Endodermal cell (in vitro differentiated cells): ENCODE data around the gene TPK1. TPM values are rescaled to one million over a fixed set of nuclear protein-coding genes. Genes with fewer than 3 reads are reported as not detected.
A peak's percentile ranks its signal among the peaks of the same experiment; 100 is the strongest.
"Not testable (repeated sequence)": the region's sequence is repeated elsewhere in the genome, so short reads cannot be mapped to it uniquely, and the experiment has no call there.

Experiments
- DNase-seq: peaks from one replicate; pipeline ENCODE4 v3.0.0-alpha.2; 2017
- H3K27ac ChIP-seq: 2 replicates; pipeline ENCODE4 v1.5.1; 2013; ENCODE audit warnings: mild to moderate bottlenecking, low read depth, low read length, moderate library complexity
- H3K27me3 ChIP-seq: 2 replicates; pipeline ENCODE4 v1.6.1; 2013; ENCODE audit warnings: mild to moderate bottlenecking, low read length, moderate library complexity; ENCODE audit not compliant: insufficient read depth, control insufficient read depth, poor library complexity, severe bottlenecking
- H3K36me3 ChIP-seq: 2 replicates; pipeline ENCODE4 v1.7.0; 2013; ENCODE audit warnings: mild to moderate bottlenecking, low read length, moderate library complexity; ENCODE audit not compliant: control insufficient read depth, insufficient read depth
- H3K4me1 ChIP-seq: one replicate; pipeline ENCODE4 v1.7.0; 2013; ENCODE audit warnings: low read length; ENCODE audit not compliant: control insufficient read depth, insufficient read depth
- H3K4me3 ChIP-seq: 2 replicates; pipeline ENCODE4 v1.5.1; 2013; ENCODE audit warnings: mild to moderate bottlenecking, low read length, moderate library complexity
- H3K9ac ChIP-seq: 2 replicates; pipeline ENCODE4 v1.6.1; 2013; ENCODE audit warnings: mild to moderate bottlenecking, low read length, moderate library complexity; ENCODE audit not compliant: poor library complexity, severe bottlenecking; ENCODE audit errors: extremely low read depth
- H3K9me3 ChIP-seq: 2 replicates; pipeline ENCODE4 v1.6.1; 2013; ENCODE audit warnings: mild to moderate bottlenecking, low read length, moderate library complexity; ENCODE audit not compliant: control insufficient read depth
- H3K27ac Mint-ChIP-seq: 2 replicates; pipeline ENCODE4 v1.8.0; 2020; ENCODE audit warnings: mixed read lengths
- H3K27me3 Mint-ChIP-seq: 2 replicates; pipeline ENCODE4 v1.8.0; 2021; ENCODE audit warnings: mild to moderate bottlenecking, mixed read lengths; ENCODE audit not compliant: insufficient read depth
- H3K36me3 Mint-ChIP-seq: 2 replicates; pipeline ENCODE4 v1.8.0; 2020; ENCODE audit warnings: low read depth, mixed read lengths
- H3K4me1 Mint-ChIP-seq: 2 replicates; pipeline ENCODE4 v1.8.0; 2020; ENCODE audit warnings: mixed read lengths
- H3K4me3 Mint-ChIP-seq: 2 replicates; pipeline ENCODE4 v1.8.0; 2020; ENCODE audit warnings: mild to moderate bottlenecking, moderate library complexity, mixed read lengths
- H3K9me3 Mint-ChIP-seq: 2 replicates; pipeline ENCODE4 v1.8.0; 2020; ENCODE audit warnings: mild to moderate bottlenecking, mixed read lengths
- CTCF ChIP-seq: fragments of 200-600 bp; sonication (generic); conservative IDR thresholded peaks from 2 replicates; pipeline ENCODE4 v1.5.0; 2021; ENCODE audit warnings: antibody characterized with exemption, mild to moderate bottlenecking
- WGBS, 2 experiments: methylation state at CpG; one replicate each; pipeline versions ENCODE4 v1.1.5 to v1.1.7; 2013; ENCODE audit warnings: missing lambda C conversion rate in 2 of 2, mixed read lengths in 1 of 2; ENCODE audit not compliant: insufficient coverage in 1 of 2, insufficient read length in 1 of 2; 5-methylcytosine and 5-hydroxymethylcytosine counted together
- total RNA-seq, 2 donors: library from RNA; stranded (reverse); fragmentation: NEBNext Ultra II Directional in 1 of 2; extraction: Animal tissue kit (Norgen Biotek cat#: 25700) in 1 of 2; gene quantifications; 2 replicates in 1 of 2; 3 replicates in 1 of 2; pipeline ENCODE4 v1.2.1, GENCODE V29; 2021

TPK1 gene
- total RNA-seq, 2 donors from 2014 or later: 9.7 TPM

GRCh38 chr7:144728551-144728950, 107.3 kb downstream of the TPK1 start:
- H3K27me3 Mint-ChIP-seq: no peaks in the 10 kb centered on the region
- no peak overlapping the region for H3K9ac ChIP-seq
- no peaks in the 10 kb centered on the region for H3K4me1 Mint-ChIP-seq
- H3K36me3 Mint-ChIP-seq: peaks cover 9% of the 10 kb centered on the region
- 89 to 91% methylated on average over 3 to 4 of the region's 4 CpGs for WGBS, 2 experiments
- no peaks in the 10 kb centered on the region for H3K36me3 ChIP-seq
- H3K27ac Mint-ChIP-seq: no peak overlapping the region
- TF ChIP-seq CTCF: no peak
- H3K27me3 ChIP-seq: no peaks in the 10 kb centered on the region
- H3K4me3 Mint-ChIP-seq: no peak overlapping the region
- no peaks in the 10 kb centered on the region for H3K4me1 ChIP-seq
- no peak overlapping the region for H3K27ac ChIP-seq
- H3K9me3 ChIP-seq: no peaks in the 10 kb centered on the region
- peaks cover 13% of the 10 kb centered on the region for H3K9me3 Mint-ChIP-seq
- no peak for DNase-seq
- no peak overlapping the region for H3K4me3 ChIP-seq

- not testable (repeated sequence) for H3K9me3 ChIP-seq, H3K4me3 Mint-ChIP-seq, H3K4me3 ChIP-seq, H3K27me3 Mint-ChIP-seq, H3K36me3 ChIP-seq, H3K9ac ChIP-seq, H3K27ac ChIP-seq, H3K4me1 Mint-ChIP-seq, H3K27ac Mint-ChIP-seq, H3K4me1 ChIP-seq, H3K27me3 ChIP-seq, H3K36me3 Mint-ChIP-seq
- TF ChIP-seq CTCF: peak; percentile 53
- peaks cover 13% of the 10 kb centered on the region for H3K9me3 Mint-ChIP-seq
- WGBS, 2 experiments: 90% methylated on average over 12 of the region's 12 CpGs; no CpG with 5 or more reads in 1 of the 2 experiments
- DNase-seq: peak; percentile 49
Observed at GRCh38 chr7:144726840-144727239, 109.0 kb downstream of the TPK1 start.

- no peaks in the 10 kb centered on the region for H3K36me3 ChIP-seq
- H3K9me3 ChIP-seq: no peaks in the 10 kb centered on the region
- no peak overlapping the region for H3K4me3 ChIP-seq
- 94 to 100% methylated on average over 1 of the region's 1 CpG for WGBS, 2 experiments
- Mint-ChIP-seq H3K4me1 (peaks cover 4% of the 10 kb centered on the region), H3K27me3 (no peaks in the 10 kb centered on the region), H3K4me3 (no peak overlapping the region), H3K9me3 (peaks cover 13% of the 10 kb centered on the region), H3K27ac (no peak overlapping the region), H3K36me3 (peaks cover 9% of the 10 kb centered on the region)
- DNase-seq: no peak
- no peak for TF ChIP-seq CTCF
- H3K27ac ChIP-seq: no peak overlapping the region
- no peaks in the 10 kb centered on the region for H3K4me1 ChIP-seq
- H3K27me3 ChIP-seq: no peaks in the 10 kb centered on the region
- no peak overlapping the region for H3K9ac ChIP-seq
Observed at GRCh38 chr7:144725070-144725469, 110.8 kb downstream of the TPK1 start.
